Embryonic facial prominence (tissue), 1 donor: ENCODE results near the gene TIMMDC1.
"Not testable (repeated sequence)": the region's sequence is repeated elsewhere in the genome, so short reads cannot be mapped to it uniquely, and the experiment has no call there.

Experiments used
- DNase-seq: peaks from one replicate; pipeline ENCODE4 v3.0.0-alpha.2; 2016; ENCODE audit errors: extremely low spot score

TIMMDC1 gene

DNA sequence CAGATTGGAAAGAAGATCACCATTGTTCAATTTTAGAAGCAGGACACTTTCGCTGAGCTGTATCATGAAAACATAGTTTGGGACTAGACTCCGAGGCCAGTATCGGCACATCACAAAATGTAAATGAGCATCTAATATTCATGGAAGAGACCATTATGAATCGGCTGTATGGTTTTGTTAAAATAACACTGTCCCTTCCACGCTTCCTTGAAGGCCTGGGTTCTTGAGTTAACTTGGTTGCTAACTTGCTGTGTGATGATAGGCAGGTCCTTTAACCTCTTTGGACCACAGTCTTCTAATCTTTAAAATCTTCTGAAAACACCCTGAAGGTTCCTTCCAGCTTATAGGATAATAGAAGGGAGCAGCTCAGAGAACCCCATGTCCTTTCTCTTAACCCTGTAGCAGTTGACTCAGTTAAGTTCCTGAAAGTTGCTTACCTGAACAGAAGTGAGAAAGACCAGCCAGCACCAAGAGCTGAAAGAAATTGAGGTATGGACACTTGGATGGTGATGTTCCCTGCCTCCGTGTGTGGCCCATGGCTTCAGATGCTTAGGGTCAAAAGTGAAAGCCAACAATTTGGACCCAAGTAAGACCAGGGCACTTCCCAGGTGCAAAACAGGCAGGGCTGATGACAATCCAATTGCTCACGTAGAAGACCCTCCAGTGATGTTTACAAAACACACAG is 59.0 kb downstream of the TIMMDC1 start:
- no peak for DNase-seq

DNA sequence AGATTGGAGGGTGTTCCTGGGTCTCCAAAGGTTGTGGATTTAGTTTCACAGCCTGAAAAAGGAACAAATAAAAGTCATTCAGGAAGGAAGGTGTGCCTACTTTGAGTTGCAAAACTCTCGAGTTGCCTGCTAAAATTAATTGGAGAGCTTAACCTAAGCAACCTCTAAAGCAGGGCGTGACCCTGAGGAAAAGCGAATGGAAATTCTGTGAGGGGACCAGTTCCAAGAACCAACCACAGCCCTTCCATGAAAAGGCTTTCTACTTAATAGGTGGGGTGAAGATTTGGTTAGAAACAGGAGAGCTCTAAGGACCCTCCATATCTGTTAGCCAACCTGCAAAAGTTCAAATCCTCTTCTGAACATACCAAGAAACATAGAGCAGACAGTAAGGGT is 59.5 kb downstream of the TIMMDC1 start:
- DNase-seq, result no peak

DNA sequence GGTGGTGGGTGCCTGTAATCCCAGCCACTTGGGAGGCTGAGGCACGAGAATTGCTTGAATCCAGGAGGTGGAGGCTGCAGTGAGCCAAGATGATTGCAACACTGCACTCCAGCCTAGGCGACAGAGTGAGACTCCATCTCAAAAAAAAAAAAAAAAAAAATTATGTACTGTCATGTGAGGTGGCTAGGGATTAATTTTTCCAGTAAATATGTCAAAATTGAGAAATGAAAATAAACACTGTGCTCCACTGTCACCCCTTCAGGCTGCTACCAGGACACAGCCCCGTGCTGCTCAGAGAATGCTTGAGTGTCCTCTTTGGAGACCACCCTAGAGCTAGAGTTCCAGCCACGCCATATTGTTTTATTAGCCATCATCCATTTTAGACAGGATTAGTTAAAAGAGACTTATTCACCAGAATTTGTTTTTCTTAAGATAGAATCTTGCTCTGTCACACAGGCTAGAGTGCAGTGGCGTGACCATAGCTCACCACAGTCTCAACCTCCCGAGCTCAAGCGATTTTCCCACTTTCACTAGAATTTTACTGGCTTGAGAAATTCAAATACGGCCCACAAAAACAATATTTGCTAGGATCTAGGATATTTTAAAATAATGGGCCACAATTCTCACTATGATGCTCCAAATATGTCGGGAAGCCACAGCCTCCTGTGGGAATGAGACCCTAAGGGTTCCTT is 60.4 kb downstream of the TIMMDC1 start:
- no peak for DNase-seq

DNA sequence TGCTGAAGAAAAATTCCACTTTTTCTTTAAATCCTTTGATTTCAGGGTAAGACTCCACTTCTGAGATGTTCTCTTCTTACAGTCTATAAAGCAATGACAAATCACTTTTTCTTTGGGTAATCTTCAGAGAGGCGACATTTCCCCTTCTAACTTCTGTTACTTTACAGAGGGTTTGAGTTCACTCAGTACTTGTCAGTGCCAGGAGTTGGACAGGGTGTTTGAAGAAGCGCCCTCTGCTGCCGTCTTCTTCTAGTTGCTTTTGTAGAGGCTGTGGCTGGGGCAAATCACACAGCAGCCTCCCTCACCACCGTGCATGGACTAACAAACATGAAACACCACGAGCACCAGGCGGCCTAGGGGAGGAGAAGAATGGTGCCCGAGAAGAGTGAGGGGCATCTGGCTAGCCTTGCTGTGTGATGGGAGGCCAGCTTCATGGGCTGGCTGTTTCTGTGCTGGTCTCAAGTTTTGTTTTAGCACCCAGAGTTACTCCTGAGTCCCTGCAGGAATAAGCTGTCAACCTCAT is 61.2 kb downstream of the TIMMDC1 start, which contains the start of gene CD80:
TSS of gene CD80 (minus strand) at position 174 of the 523 bp plus-strand sequence. CDS start 1,886 bp downstream, outside the sequence.
- no peak for DNase-seq

DNA sequence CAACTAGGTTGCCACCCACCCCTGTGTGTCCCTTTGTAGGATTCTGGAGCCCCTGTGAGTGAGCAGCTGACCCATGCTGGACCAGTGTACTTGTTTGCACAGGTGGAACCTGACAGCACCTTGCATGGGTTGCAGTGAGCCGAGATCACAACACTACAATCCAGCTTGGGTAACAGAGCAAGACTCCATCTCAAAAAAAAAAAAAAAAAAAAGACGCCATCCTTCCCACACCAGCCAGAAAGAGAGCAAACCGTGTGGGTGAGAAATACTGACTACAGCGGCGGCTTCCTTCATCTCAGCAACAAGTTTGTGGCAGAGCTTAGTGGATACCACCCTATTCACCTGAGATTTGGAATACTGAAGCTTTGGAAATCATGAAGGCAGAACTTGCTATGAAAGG is 61.8 kb downstream of the TIMMDC1 start:
- DNase-seq, result no peak

DNA sequence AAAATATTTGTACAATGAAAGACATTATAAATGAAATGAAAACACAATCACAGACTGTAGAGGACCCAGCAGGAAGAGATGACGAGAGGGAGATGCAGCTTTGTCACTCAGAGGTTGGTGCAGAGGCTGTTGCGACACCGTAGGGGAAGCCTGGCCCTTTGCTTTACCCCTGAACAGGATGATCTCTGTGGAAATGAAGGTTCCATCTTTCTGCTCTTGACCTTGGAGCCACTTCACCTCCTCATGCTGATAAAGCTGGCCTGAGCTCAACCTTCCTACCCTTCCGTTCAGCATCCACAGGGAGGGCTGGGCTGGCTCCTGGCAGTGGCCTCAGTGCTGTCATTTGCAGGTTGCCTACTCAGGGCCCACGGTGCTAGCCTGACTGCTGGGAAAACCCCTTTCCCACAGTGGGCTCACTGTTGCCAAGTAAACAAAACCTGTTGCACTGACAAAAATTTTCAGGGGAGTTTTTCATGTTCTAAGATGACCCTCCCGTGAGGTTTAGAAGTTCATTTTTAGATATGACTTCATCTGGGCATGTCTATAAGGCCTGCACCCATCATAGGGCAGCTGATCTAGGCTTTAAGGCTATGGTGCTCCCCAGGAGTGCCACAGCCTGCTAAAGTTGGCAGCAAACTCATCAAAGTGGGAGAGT is 64.1 kb downstream of the TIMMDC1 start:
- no peak for DNase-seq

DNA sequence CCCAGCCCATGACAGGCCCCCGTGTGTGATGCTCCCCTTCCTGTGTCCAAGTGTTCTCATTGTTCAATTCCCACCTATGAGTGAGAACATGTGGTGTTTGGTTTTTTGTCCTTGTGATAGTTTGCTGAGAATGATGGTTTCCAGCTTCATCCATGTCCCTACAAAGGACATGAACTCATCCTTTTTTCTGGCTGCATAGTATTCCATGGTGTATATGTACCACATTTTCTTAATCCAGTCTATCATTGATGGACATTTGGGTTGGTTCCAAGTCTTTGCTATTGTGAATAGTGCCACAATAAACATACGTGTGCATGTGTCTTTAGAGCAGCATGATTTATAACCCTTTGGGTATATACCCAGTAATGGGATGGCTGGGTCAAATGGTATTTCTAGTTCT is 65.0 kb downstream of the TIMMDC1 start:
- DNase-seq, result not testable (repeated sequence)

DNA sequence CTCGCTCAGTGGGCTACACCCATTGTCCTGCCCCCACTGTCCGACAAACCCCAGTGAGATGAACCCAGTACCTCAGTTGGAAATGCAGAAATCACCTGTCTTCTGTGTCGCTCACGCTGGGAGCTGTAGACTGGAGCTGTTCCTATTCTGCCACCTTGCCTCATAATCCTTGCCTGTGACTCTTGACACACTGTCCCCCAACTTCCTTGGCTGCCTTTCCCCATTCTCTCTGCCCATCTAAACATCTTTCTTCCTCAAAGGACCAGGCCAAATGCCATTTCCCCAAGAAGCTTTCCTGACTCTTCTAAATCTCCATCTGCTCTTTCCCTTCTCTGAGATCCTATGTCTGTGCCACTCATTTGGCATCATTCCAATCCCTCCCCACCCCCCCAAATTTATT is 70.8 kb downstream of the TIMMDC1 start:
- no peak for DNase-seq

DNA sequence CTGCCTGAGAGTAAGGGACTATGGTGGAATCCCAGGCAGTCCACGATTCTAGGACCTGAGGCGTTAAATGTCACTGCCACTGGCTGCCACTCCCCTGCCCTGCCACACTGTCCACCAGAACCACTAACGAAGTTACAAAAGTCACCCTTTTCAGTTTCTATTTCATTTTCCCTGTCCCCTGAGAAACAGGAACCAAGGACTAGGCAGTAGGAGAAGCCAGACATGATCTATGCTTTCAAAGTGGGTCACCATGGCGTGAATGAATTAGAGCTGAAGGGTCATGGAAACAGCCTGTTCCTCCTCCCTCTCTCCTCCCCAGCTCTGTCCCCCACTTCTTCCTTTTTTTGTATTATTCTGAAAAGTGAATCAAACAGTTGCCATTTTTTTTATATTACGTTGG is 71.9 kb downstream of the TIMMDC1 start:
- no peak for DNase-seq

DNA sequence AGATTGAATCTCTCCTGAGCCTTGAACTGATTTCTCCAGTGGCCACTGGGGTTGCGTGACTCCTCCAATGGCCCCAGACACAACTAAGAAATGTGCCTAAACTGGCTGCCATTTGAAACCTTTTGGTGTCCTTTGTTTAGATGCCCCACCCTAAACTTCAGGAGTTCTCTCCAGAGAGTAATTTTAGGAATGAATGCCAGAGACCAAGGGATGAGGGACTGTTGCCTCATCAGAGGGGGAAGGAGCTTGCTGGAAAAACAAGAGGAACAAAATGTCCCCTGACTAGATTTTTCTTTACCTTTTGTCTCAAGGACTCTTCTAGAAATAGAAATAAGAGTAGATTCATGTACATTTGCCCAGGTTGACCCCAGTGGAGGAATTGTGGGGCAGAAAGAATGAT is 72.9 kb downstream of the TIMMDC1 start:
- DNase-seq, result no peak

DNA sequence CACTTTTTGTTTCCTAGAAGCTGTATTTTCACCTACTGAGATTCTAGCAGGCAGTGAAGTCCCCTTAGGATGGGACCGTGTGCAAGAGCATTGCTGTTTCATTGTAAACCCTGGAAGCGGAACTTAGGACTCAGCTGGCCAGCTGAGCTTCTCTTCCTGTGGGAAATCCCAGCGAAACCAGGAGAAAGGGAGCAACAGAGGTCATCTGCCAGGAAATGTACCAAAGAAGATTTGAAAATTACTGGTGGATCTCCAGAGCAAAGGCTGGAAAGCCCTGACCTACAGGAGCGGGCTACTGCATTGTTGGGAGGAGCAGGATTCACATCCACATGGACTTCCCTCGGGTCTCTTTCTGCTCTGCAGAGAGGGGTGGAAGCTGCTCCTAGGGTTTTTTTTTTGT is 73.3 kb downstream of the TIMMDC1 start:
- DNase-seq, result no peak
